NCI-H1092 (cell line): ENCODE data around the gene CERK.
A peak's percentile ranks its signal among the peaks of the same experiment; 100 is the strongest.
"Not testable (repeated sequence)": the region's sequence is repeated elsewhere in the genome, so short reads cannot be mapped to it uniquely, and the experiment has no call there.

Experiments used
- DNase-seq: peaks from one replicate; lab custom pipeline; 2025; lab: John Stamatoyannopoulos, UW

Gene CERK

DNA sequence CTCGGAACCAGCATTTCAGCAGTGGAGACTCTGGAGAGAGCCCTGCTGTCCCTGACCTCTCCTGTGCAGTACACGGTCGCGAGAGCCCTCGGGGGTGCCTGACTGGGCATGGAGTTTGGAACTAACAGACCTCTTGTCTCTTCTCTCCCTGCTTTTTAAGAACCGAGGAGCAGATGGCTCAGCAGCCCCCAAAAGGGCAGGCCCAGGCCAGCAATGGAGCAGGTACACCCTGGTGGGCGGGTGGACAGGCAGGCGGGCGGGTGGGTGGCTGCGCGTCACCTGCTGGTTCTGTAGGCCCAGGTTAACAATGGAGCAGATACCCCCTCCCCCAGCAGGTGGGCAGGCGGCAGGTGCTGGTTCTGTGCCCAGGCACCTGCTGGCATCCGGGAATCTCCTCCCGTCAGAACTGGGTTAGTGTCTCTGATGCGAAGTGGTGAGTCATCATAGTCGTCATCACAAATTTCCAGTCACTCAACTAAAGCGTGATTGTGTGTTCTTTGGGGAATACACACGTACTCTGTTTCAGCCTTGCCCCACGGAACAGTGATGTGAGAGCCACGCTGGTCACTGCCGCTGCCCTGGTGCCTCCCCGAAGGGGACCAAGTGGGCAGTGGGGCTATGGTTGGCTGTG, 76.7 kb downstream of the CERK start:
- no peak for DNase-seq

GRCh38 chr22:46660604-46661201, 77.3 kb downstream of the CERK start:
- DNase-seq: no peak

DNA sequence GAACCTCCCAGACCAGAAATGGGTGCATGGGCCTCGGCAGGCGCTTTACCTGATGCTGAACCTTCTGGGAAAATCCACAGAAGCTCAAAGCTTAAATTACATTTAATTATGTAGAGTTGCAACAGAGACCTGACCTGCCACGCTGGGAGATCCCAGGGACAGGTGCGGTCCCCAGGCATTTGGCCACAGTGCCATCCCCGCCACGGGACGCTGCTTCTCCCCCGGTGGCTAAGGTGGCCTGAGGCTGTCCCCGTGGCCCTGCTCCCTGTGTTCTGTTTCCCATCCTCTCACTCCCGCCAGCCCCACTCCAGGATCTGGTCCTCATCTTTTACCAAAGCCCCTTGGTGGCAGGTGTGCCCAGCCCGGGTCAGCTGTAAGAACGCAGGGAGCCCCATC, 78.3 kb downstream of the CERK start:
- no peak for DNase-seq

GRCh38 chr22:46659059-46659790, 78.8 kb downstream of the CERK start:
- DNase-seq: no peak

- no peak for DNase-seq
These were observed 79.8 kb downstream of the CERK start for GRCh38 chr22:46657996-46658947.

- no peak for DNase-seq
These were observed 80.4 kb downstream of the CERK start for GRCh38 chr22:46657655-46657953.

- DNase-seq: no peak
These were observed 81.0 kb downstream of the CERK start for GRCh38 chr22:46656856-46657654.

DNA sequence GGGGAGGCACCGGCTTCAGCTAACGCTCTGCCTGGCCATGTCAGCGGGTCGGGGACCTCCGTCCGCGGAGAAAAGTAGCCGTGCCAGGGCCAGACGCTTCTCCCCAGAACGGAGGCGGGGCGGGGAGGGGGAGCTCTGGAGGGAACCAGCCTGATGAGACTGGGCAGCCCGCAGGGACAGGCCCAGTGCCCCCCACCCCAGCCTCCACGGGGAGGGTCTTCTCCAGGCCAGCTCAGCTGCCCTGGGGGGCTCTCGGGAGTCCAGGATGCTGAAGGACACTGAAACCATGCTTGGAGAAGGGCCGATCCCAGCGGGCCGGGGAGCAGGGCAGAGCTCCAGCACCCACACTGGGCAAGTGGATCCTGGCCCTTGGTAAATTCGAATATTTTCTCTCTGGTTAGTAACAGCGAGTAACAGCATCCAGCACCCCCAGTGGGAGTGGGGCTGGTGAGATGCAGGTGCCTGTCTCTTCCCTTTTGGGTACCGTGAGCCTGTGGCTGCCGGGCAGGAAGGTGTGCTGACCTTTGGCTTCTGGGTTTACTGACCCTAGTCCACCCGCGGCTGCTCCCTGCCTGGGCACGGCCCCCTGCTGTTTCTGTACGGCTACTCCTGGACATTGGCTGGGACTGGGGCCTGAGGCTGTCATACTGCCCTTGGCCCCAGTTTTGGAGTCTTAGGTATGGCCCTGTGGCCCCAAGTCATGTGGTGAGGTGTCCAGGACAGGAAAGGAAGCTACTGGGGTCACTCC, 82.0 kb downstream of the CERK start:
- DNase-seq: no peak

DNA sequence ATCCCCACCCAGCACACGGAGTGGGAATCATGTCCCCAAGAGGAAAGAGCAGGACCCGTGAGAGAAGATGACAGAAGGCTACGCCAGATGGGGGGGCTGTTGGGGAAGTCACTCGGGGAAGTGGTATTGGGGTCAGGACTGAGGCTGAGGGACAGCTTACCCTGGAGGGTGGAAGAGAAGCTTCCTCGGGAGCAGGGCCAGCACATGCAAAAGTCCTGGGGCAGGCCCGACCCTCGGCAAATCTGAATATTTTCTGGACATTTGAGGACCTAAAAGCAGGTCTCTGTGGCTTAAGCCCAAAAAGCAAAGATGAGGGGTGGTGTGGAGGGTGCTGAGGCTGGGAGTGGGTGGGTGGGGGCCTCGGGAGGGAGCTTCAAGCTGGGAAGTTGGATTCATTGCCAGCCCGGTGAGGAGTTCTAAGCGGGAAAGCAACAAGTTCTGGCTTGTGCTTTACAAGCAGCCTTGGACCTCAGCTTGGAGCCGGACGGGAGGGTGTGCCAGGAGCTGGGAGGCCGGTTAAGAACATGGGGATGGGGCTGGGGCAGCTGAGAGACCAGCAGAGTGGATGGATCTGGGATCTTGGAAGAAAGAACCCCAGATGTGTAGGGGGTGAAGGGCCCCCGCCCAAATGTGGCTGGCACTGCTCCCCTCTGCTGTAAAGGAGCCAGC, 83.0 kb downstream of the CERK start:
- no peak for DNase-seq

DNA sequence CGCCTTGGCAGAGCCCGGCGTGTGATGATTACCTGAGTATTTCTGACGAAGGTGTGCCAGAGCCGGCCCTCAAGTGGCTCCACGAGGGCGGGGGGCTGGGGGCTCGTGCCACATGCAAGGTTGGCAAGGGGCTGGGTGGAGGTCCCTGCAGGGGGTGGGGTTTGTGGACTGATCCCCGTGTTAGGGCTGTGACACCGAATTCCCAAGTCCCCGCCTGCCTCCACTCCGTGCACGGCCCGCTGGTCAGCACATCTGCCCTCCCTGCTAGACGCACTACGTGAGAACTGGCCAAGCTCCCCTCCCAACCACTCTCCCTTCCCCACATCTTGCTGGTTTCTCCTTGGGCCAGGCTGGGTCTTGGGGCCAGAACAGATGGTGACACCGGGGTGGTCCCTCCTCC, 83.6 kb downstream of the CERK start:
- no peak for DNase-seq

- no peak for DNase-seq
These were observed 84.5 kb downstream of the CERK start for GRCh38 chr22:46653596-46653995.

GRCh38 chr22:46652847-46653331, 85.2 kb downstream of the CERK start:
- DNase-seq: peak; percentile 3

GRCh38 chr22:46652081-46652846, 85.8 kb downstream of the CERK start:
- no peak for DNase-seq

DNA sequence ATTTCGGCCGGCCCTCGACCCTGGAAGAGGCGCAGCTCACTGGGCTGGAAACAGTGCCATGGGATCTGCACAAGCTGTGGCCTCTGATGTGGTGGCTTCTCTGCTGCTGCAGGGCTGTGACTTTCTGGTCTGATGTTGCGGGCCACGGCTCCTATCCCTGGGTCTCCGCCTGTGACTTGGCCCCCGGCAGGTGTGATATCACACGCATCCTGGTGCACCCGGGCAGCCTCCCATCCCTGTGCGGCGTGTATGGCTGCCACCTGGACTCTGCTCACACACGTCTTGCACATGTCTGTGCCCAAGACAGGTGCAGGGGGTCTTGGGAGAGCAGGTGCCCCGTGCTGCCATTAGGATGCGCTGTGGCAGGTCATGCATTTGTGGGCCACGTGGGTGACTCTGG, 86.7 kb downstream of the CERK start:
- DNase-seq: no peak

GRCh38 chr22:46650078-46650810, 87.8 kb downstream of the CERK start:
- DNase-seq: no peak

- DNase-seq: peak; percentile 63
These were observed 88.6 kb downstream of the CERK start for GRCh38 chr22:46649141-46650077.

- not testable (repeated sequence) for DNase-seq
These were observed 89.7 kb downstream of the CERK start for GRCh38 chr22:46648225-46648820.
